ENCODE results near the gene SPAG6. TPM values are rescaled to one million over a fixed set of nuclear protein-coding genes. Genes with fewer than 3 reads are reported as not detected.

SPAG6 gene
- total and polyA plus RNA-seq, 9 of the 15 experiments (the other 6 are each of a cell fraction or from before 2014, with no cell fraction given): 3.5 to 23.1 (median 11.8) TPM

- TF ChIP-seq LARP7 (IDR thresholded peaks at IDR 0.05): 0 out of 2 replicates have a peak, but pooled peaks have one; percentile 58
- TF ChIP-seq ZFP30 (CRISPR knock-in tag; IDR thresholded peaks at IDR 0.05; ENCODE audit: borderline replicate concordance): no peak
- no peak for TF ChIP-seq FOXP4 (CRISPR knock-in tag; IDR thresholded peaks at IDR 0.05; ENCODE audit: borderline replicate concordance)
- 0 out of 2 replicates have a peak, but pooled peaks have one; percentile 4 for TF ChIP-seq TAL1 (IDR thresholded peaks at IDR 0.05)
- TF ChIP-seq KDM1A (IDR thresholded peaks at IDR 0.05): no peak
- TF ChIP-seq GTF2F1 (IDR thresholded peaks at IDR 0.05; ENCODE audit: low read depth, low read length): no peak
- peak; percentile 38; the same call in 1 of the 2 replicates for TF ChIP-seq PKNOX1 (IDR thresholded peaks at IDR 0.05)
- TF ChIP-seq, protein P1, sequence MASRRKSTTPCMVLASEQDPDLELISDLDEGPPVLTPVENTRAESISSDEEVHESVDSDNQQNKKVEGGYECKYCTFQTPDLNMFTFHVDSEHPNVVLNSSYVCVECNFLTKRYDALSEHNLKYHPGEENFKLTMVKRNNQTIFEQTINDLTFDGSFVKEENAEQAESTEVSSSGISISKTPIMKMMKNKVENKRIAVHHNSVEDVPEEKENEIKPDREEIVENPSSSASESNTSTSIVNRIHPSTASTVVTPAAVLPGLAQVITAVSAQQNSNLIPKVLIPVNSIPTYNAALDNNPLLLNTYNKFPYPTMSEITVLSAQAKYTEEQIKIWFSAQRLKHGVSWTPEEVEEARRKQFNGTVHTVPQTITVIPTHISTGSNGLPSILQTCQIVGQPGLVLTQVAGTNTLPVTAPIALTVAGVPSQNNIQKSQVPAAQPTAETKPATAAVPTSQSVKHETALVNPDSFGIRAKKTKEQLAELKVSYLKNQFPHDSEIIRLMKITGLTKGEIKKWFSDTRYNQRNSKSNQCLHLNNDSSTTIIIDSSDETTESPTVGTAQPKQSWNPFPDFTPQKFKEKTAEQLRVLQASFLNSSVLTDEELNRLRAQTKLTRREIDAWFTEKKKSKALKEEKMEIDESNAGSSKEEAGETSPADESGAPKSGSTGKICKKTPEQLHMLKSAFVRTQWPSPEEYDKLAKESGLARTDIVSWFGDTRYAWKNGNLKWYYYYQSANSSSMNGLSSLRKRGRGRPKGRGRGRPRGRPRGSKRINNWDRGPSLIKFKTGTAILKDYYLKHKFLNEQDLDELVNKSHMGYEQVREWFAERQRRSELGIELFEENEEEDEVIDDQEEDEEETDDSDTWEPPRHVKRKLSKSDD (conservative IDR thresholded peaks at IDR 0.05; ENCODE audit: low read length): no peak
- 0 out of 2 replicates have a peak, but pooled peaks have one; percentile 49 for TF ChIP-seq NBN (IDR thresholded peaks at IDR 0.05; ENCODE audit: low read depth)
- TF ChIP-seq, protein P2, sequence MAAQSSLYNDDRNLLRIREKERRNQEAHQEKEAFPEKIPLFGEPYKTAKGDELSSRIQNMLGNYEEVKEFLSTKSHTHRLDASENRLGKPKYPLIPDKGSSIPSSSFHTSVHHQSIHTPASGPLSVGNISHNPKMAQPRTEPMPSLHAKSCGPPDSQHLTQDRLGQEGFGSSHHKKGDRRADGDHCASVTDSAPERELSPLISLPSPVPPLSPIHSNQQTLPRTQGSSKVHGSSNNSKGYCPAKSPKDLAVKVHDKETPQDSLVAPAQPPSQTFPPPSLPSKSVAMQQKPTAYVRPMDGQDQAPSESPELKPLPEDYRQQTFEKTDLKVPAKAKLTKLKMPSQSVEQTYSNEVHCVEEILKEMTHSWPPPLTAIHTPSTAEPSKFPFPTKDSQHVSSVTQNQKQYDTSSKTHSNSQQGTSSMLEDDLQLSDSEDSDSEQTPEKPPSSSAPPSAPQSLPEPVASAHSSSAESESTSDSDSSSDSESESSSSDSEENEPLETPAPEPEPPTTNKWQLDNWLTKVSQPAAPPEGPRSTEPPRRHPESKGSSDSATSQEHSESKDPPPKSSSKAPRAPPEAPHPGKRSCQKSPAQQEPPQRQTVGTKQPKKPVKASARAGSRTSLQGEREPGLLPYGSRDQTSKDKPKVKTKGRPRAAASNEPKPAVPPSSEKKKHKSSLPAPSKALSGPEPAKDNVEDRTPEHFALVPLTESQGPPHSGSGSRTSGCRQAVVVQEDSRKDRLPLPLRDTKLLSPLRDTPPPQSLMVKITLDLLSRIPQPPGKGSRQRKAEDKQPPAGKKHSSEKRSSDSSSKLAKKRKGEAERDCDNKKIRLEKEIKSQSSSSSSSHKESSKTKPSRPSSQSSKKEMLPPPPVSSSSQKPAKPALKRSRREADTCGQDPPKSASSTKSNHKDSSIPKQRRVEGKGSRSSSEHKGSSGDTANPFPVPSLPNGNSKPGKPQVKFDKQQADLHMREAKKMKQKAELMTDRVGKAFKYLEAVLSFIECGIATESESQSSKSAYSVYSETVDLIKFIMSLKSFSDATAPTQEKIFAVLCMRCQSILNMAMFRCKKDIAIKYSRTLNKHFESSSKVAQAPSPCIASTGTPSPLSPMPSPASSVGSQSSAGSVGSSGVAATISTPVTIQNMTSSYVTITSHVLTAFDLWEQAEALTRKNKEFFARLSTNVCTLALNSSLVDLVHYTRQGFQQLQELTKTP (IDR thresholded peaks at IDR 0.05; ENCODE audit: low read depth in 1 of 2, partially characterized antibody in 2 of 2): peak; percentile 33 to 68
- TF ChIP-seq HIVEP1 (CRISPR knock-in tag; IDR thresholded peaks at IDR 0.05): no peak
- TF ChIP-seq THRAP3 (IDR thresholded peaks at IDR 0.05; ENCODE audit: borderline replicate concordance): 0 out of 2 replicates have a peak, but pooled peaks have one; percentile 35
- TF ChIP-seq HMGN3 (IDR thresholded peaks at IDR 0.05; ENCODE audit: borderline replicate concordance, extremely low read depth, insufficient read length, low read depth, low read length): no peak
- TF ChIP-seq WHSC1 (IDR thresholded peaks at IDR 0.05; ENCODE audit: low read length): no peak
- TF ChIP-seq SRSF9 (IDR thresholded peaks at IDR 0.05; ENCODE audit: borderline replicate concordance, low read depth, low read length): no peak
- no peak for TF ChIP-seq U2AF2 (optimal IDR thresholded peaks at IDR 0.05; ENCODE audit: low read depth, low read length)
- no peak for TF ChIP-seq ZNF436 (CRISPR knock-in tag; IDR thresholded peaks at IDR 0.05)
- no peak for TF ChIP-seq PCBP2 (IDR thresholded peaks at IDR 0.05; ENCODE audit: low read depth, low read length, poor library complexity, severe bottlenecking)
Measured at GRCh38 chr10:22319980-22320558, 25.2 kb upstream of the SPAG6 start (continued).
